ENCODE measurements around the gene PARVB.

DNA sequence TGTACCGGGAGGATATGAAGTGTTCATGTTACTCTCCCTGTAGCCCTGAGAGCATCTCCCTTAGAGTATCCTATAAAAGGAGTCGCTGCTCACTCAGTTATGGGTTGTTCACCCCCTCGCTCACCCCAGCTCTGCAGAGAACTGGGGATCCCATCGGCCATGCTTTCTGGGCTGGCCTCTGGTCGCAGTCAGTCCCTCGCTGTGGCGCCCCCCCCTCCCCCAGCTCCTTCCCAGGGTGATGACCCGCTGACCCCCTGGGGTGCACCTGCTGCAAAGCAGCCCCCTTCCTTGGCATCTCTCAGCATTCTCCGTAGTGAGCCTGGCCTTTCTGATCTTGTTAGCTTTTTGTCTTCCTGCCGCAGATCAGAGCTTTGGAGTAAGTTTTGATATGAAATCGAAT, 146.4 kb downstream of the PARVB start:
- TF ChIP-seq, protein P1, sequence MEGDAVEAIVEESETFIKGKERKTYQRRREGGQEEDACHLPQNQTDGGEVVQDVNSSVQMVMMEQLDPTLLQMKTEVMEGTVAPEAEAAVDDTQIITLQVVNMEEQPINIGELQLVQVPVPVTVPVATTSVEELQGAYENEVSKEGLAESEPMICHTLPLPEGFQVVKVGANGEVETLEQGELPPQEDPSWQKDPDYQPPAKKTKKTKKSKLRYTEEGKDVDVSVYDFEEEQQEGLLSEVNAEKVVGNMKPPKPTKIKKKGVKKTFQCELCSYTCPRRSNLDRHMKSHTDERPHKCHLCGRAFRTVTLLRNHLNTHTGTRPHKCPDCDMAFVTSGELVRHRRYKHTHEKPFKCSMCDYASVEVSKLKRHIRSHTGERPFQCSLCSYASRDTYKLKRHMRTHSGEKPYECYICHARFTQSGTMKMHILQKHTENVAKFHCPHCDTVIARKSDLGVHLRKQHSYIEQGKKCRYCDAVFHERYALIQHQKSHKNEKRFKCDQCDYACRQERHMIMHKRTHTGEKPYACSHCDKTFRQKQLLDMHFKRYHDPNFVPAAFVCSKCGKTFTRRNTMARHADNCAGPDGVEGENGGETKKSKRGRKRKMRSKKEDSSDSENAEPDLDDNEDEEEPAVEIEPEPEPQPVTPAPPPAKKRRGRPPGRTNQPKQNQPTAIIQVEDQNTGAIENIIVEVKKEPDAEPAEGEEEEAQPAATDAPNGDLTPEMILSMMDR (IDR thresholded peaks at IDR 0.05): no peak
- no peak for TF ChIP-seq POLR2A (IDR thresholded peaks at IDR 0.05)

Data from esophagus squamous epithelium (tissue), 4 donors.